Dermis blood vessel endothelial cell (primary cell): Measurements from ENCODE around the gene SSR4. TPM values are rescaled to one million over a fixed set of nuclear protein-coding genes. Genes with fewer than 3 reads are reported as not detected.
"Not testable (repeated sequence)": the region's sequence is repeated elsewhere in the genome, so short reads cannot be mapped to it uniquely, and the experiment has no call there.

Source experiments
- DNase-seq: peaks from one replicate; pipeline ENCODE4 v3.0.0; 2010
- total RNA-seq: library from RNA; depleted of rRNA; stranded (reverse); fragments of >200 nt; gene quantifications from 2 replicates; pipeline ENCODE4 v1.2.3, GENCODE V29; 2014

Gene SSR4
- total RNA-seq, 1 donor from 2014 or later = 143 TPM

- no peak for DNase-seq
Observed at GRCh38 chrX:153806999-153807575, 12.6 kb downstream of the SSR4 start.

GRCh38 chrX:153807976-153808375 is 13.5 kb downstream of the SSR4 start:
- DNase-seq = no peak

GRCh38 chrX:153812220-153812619 is 17.8 kb downstream of the SSR4 start:
- DNase-seq = no peak

GRCh38 chrX:153813161-153813560 is 18.7 kb downstream of the SSR4 start:
- no peak for DNase-seq

GRCh38 chrX:153814591-153815315 is 20.3 kb downstream of the SSR4 start:
- DNase-seq = no peak

GRCh38 chrX:153816831-153817690 is 22.6 kb downstream of the SSR4 start:
- DNase-seq = peak; percentile 13

- DNase-seq = not testable (repeated sequence)
Observed at GRCh38 chrX:153818064-153818463, 23.6 kb downstream of the SSR4 start.

GRCh38 chrX:153818571-153819383 is 24.3 kb downstream of the SSR4 start:
- DNase-seq = peak; percentile 19

- DNase-seq = no peak
Observed at GRCh38 chrX:153819384-153820040, 25.0 kb downstream of the SSR4 start.

- no peak for DNase-seq
Observed at GRCh38 chrX:153820601-153821000, 26.1 kb downstream of the SSR4 start.

- DNase-seq = no peak
Observed at GRCh38 chrX:153821066-153821465, 26.6 kb downstream of the SSR4 start.

- DNase-seq = no peak
Observed at GRCh38 chrX:153824348-153824747, 29.9 kb downstream of the SSR4 start.

- DNase-seq = no peak
Observed at GRCh38 chrX:153825042-153825441, 30.6 kb downstream of the SSR4 start.

- no peak for DNase-seq
Observed at GRCh38 chrX:153827016-153827415, 32.5 kb downstream of the SSR4 start.

GRCh38 chrX:153827903-153828302 is 33.4 kb downstream of the SSR4 start:
- no peak for DNase-seq

- DNase-seq = no peak
Observed at GRCh38 chrX:153828308-153828707, 33.8 kb downstream of the SSR4 start.

GRCh38 chrX:153828723-153829548 is 34.5 kb downstream of the SSR4 start:
- no peak for DNase-seq

GRCh38 chrX:153829549-153829798 is 35.0 kb downstream of the SSR4 start:
- DNase-seq = no peak

- no peak for DNase-seq
Observed at GRCh38 chrX:153829799-153830639, 35.6 kb downstream of the SSR4 start, which contains the start of gene PDZD4. PDZD4 (minus strand) TSS chrX:153830544; CDS start chrX:153830298, 246 bp downstream.
